Measurements from ENCODE around the gene CFAP221. TPM values are rescaled to one million over a fixed set of nuclear protein-coding genes. Genes with fewer than 3 reads are reported as not detected.

Gene CFAP221
- total RNA-seq, 3 donors from 2014 or later: 0.98 to 3.5 TPM; not detected in 1

- no peak overlapping the region for H3K27ac ChIP-seq
- TF ChIP-seq POLR2AphosphoS5 (IDR thresholded peaks at IDR 0.05): no peak
- no peak for TF ChIP-seq CTCF (IDR thresholded peaks at IDR 0.05)
- no peak for TF ChIP-seq POLR2A (IDR thresholded peaks at IDR 0.05)
- H3K27me3 ChIP-seq: no peaks in the 10 kb centered on the region
- H3K4me1 ChIP-seq: no peaks in the 10 kb centered on the region
- H3K9me3 ChIP-seq: peaks cover 0 to 5% of the 10 kb centered on the region in 2 donors
- H3K36me3 ChIP-seq: no peaks in the 10 kb centered on the region
- no peak overlapping the region for H3K4me3 ChIP-seq
- intact Hi-C loops (cut with DNase I; ENCODE audit: low total_unique reads): no loop called here
- DNase-seq (ENCODE audit: low spot score in 2 of 2): no peak
Observed at GRCh38 chr2:119580550-119581072, 36.4 kb downstream of the CFAP221 start.

GRCh38 chr2:119583291-119583690 is 39.0 kb downstream of the CFAP221 start:
- H3K4me3 ChIP-seq: no peak overlapping the region
- DNase-seq (ENCODE audit: low spot score in 2 of 2): no peak
- H3K4me1 ChIP-seq: no peaks in the 10 kb centered on the region
- no peak overlapping the region for H3K27ac ChIP-seq
- no peaks in the 10 kb centered on the region for H3K27me3 ChIP-seq
- intact Hi-C loops (cut with DNase I; ENCODE audit: low total_unique reads): no loop called here
- H3K9me3 ChIP-seq: no peaks in the 10 kb centered on the region
- no peaks in the 10 kb centered on the region for H3K36me3 ChIP-seq
- TF ChIP-seq CTCF (IDR thresholded peaks at IDR 0.05) (no peak), POLR2AphosphoS5 (IDR thresholded peaks at IDR 0.05) (no peak), POLR2A (IDR thresholded peaks at IDR 0.05) (no peak)

GRCh38 chr2:119584469-119584868 is 40.2 kb downstream of the CFAP221 start:
- Histone ChIP-seq H3K27me3 (no peaks in the 10 kb centered on the region), H3K4me3 (no peak overlapping the region), H3K9me3 (no peaks in the 10 kb centered on the region), H3K4me1 (no peaks in the 10 kb centered on the region), H3K36me3 (no peaks in the 10 kb centered on the region), H3K27ac (no peak overlapping the region)
- TF ChIP-seq POLR2A (IDR thresholded peaks at IDR 0.05): no peak
- TF ChIP-seq POLR2AphosphoS5 (IDR thresholded peaks at IDR 0.05): no peak
- TF ChIP-seq CTCF (IDR thresholded peaks at IDR 0.05): no peak
- intact Hi-C loops (cut with DNase I; ENCODE audit: low total_unique reads): no loop called here
- DNase-seq (ENCODE audit: low spot score in 2 of 2): no peak

- intact Hi-C loops (cut with DNase I; ENCODE audit: low total_unique reads): no loop called here
- Histone ChIP-seq H3K4me3 (no peak overlapping the region), H3K4me1 (no peaks in the 10 kb centered on the region), H3K27me3 (no peaks in the 10 kb centered on the region), H3K36me3 (no peaks in the 10 kb centered on the region), H3K27ac (no peak overlapping the region), H3K9me3 (no peaks in the 10 kb centered on the region)
- no peak for TF ChIP-seq CTCF (IDR thresholded peaks at IDR 0.05)
- TF ChIP-seq POLR2A (IDR thresholded peaks at IDR 0.05): no peak
- TF ChIP-seq POLR2AphosphoS5 (IDR thresholded peaks at IDR 0.05): no peak
- no peak for DNase-seq (ENCODE audit: low spot score in 2 of 2)
Observed at GRCh38 chr2:119586085-119586484, 41.8 kb downstream of the CFAP221 start.

GRCh38 chr2:119590873-119591272 is 46.6 kb downstream of the CFAP221 start:
- Histone ChIP-seq H3K9me3 (no peaks in the 10 kb centered on the region), H3K27me3 (peaks cover 0 to 3% of the 10 kb centered on the region in 2 donors), H3K36me3 (no peaks in the 10 kb centered on the region), H3K4me1 (no peaks in the 10 kb centered on the region), H3K27ac (no peak overlapping the region), H3K4me3 (no peak overlapping the region)
- DNase-seq (ENCODE audit: low spot score in 2 of 2): no peak
- intact Hi-C loops (cut with DNase I; ENCODE audit: low total_unique reads): no loop called here
- TF ChIP-seq POLR2AphosphoS5 (IDR thresholded peaks at IDR 0.05) (no peak), CTCF (IDR thresholded peaks at IDR 0.05) (no peak), POLR2A (IDR thresholded peaks at IDR 0.05) (no peak)
